A549 (cell line): ENCODE results near the gene MIA2. TPM values are rescaled to one million over a fixed set of nuclear protein-coding genes. Genes with fewer than 3 reads are reported as not detected.

ENCODE experiments used
- ATAC-seq, 2 experiments: fragments of 200-7000 bp in 1 of 2; fragments of >200 bp in 1 of 2; cut with Nextera tagmentation in 1 of 2; cut with Tn5 transposase in 1 of 2; 3 replicates each; pipeline versions ENCODE4 v1.8.0 to v1.9.1; 2018 to 2020; ENCODE audit warnings: mild to moderate bottlenecking in 1 of 2, moderate library complexity in 1 of 2
- CTCF ChIA-PET: fragments of 300-600 bp; sonication (Branson Sonifier 250); formaldehyde crosslinking; extraction: SDS; loops from one replicate; lab custom pipeline; 2021; ENCODE audit warnings: antibody characterized with exemption, inconsistent platforms; lab: Yijun Ruan, JAX
- POLR2A ChIA-PET: fragments of 350-600 bp; formaldehyde crosslinking; extraction: SDS; loops from one replicate; lab custom pipeline; 2021; ENCODE audit warnings: antibody characterized with exemption, inconsistent platforms; lab: Yijun Ruan, JAX
- DNase-seq, 2 experiments: peaks; one replicate each; pipeline versions ENCODE4 v3.0.0 to v3.0.0-alpha.2; 2011 to 2016; ENCODE audit warnings: low read depth in 1 of 2, low spot score in 1 of 2
- FAIRE-seq: peaks from 2 replicates; lab custom pipeline; 2011; peaks lifted over from hg19 to GRCh38; lab: Jason Lieb, UNC
- H3K27ac ChIP-seq, 2 experiments: fragments of >200 bp; sonication (Bioruptor Twin); formaldehyde crosslinking; 3 replicates each; pipeline ENCODE4 v1.5.1; 2016 to 2017
- H3K4me1 ChIP-seq: fragments of >200 bp; sonication (Bioruptor Twin); formaldehyde crosslinking; 3 replicates; pipeline ENCODE4 v1.6.1; 2016
- H3K4me2 ChIP-seq: fragments of >200 bp; sonication (Bioruptor Twin); formaldehyde crosslinking; 3 replicates; pipeline ENCODE4 v1.6.1; 2016
- H3K4me3 ChIP-seq: fragments of >200 bp; sonication (Bioruptor Twin); formaldehyde crosslinking; 3 replicates; pipeline ENCODE4 v1.5.1; 2016
- H3K9me3 ChIP-seq: fragments of >200 bp; sonication (Bioruptor Twin); formaldehyde crosslinking; 3 replicates; pipeline ENCODE4 v1.6.1; 2016
- BHLHE40 ChIP-seq: IDR thresholded peaks from 2 replicates; pipeline ENCODE4 v1.6.1; 2012; ENCODE audit warnings: low read depth, low read length, inconsistent platforms
- CBX8 ChIP-seq: fragments of 200-600 bp; sonication (generic); IDR thresholded peaks from 2 replicates; pipeline ENCODE4 v1.6.1; 2016
- CEBPB ChIP-seq, 2 experiments: fragments of >200 bp in 1 of 2; sonication (Bioruptor Twin) in 1 of 2; formaldehyde crosslinking in 1 of 2; IDR thresholded peaks; 2 replicates each; pipeline ENCODE4 v1.6.1; 2012 to 2016
- CHD4 ChIP-seq: fragments of 200-600 bp; sonication (generic); IDR thresholded peaks from 2 replicates; pipeline ENCODE4 v1.6.1; 2016; ENCODE audit warnings: antibody characterized with exemption, mild to moderate bottlenecking, borderline replicate concordance
- E2F6 ChIP-seq: IDR thresholded peaks from 2 replicates; pipeline ENCODE4 v1.6.1; 2012; ENCODE audit warnings: low read depth, borderline replicate concordance
- EHF ChIP-seq: fragments of 250-450 bp; sonication (Bioruptor Pico); IDR thresholded peaks from 2 replicates; pipeline ENCODE4 v1.5.0; 2020; ENCODE audit warnings: mild to moderate bottlenecking
- FOSL2 ChIP-seq, 2 experiments: fragments of 450-650 bp in 1 of 2; fragments of >200 bp in 1 of 2; sonication (Bioruptor Twin) in 1 of 2; formaldehyde crosslinking; IDR thresholded peaks; 2 replicates each; pipeline versions ENCODE4 v1.5.0 to v1.6.1; 2016 to 2020; ENCODE audit warnings: mild to moderate bottlenecking in 1 of 2, moderate library complexity in 1 of 2
- FOXS1 ChIP-seq: fragments of 250-450 bp; sonication (Bioruptor Pico); IDR thresholded peaks from 2 replicates; pipeline ENCODE4 v1.5.0; 2020; ENCODE audit warnings: mild to moderate bottlenecking, moderate library complexity
- GATA3 ChIP-seq: IDR thresholded peaks from 2 replicates; pipeline ENCODE4 v1.6.1; 2012; ENCODE audit warnings: borderline replicate concordance
- HES2 ChIP-seq: fragments of >200 bp; sonication (Bioruptor Twin); formaldehyde crosslinking; IDR thresholded peaks from 2 replicates; pipeline ENCODE4 v1.6.1; 2016
- HOXA7 ChIP-seq: fragments of 250-450 bp; sonication (Bioruptor Pico); IDR thresholded peaks from 2 replicates; pipeline ENCODE4 v1.5.0; 2020; ENCODE audit warnings: mild to moderate bottlenecking, moderate library complexity
- MAZ ChIP-seq: fragments of 150-350 bp; IDR thresholded peaks from 2 replicates; pipeline ENCODE4 v1.6.1; 2014; ENCODE audit warnings: antibody characterized with exemption, low read depth, low read length, borderline replicate concordance
- NFE2L2 ChIP-seq: fragments of 150-350 bp; conservative IDR thresholded peaks from 2 replicates; pipeline ENCODE4 v1.6.1; 2014; ENCODE audit warnings: low read length
- NPAS2 ChIP-seq: fragments of 250-450 bp; sonication (Bioruptor Pico); IDR thresholded peaks from 2 replicates; pipeline ENCODE4 v1.8.0; 2022; ENCODE audit warnings: mild to moderate bottlenecking, moderate library complexity, borderline replicate concordance
- NR3C1 ChIP-seq: fragments of >200 bp; sonication (Bioruptor Twin); formaldehyde crosslinking; IDR thresholded peaks from 3 replicates; pipeline ENCODE4 v1.6.1; 2017
- PHF8 ChIP-seq: fragments of 200-600 bp; sonication (generic); IDR thresholded peaks from 2 replicates; pipeline ENCODE4 v1.6.1; 2016; ENCODE audit warnings: low read depth, mild to moderate bottlenecking, antibody characterized with exemption, moderate library complexity, borderline replicate concordance
- POLR2A ChIP-seq: IDR thresholded peaks from 2 replicates; pipeline ENCODE4 v1.6.1; 2012; ENCODE audit warnings: mild to moderate bottlenecking, low read length
- RCOR1 ChIP-seq: fragments of 150-350 bp; IDR thresholded peaks from 2 replicates; pipeline ENCODE4 v1.6.1; 2014; ENCODE audit warnings: antibody characterized with exemption, low read length, low read depth
- RFX5 ChIP-seq: fragments of 450-650 bp; IDR thresholded peaks from 2 replicates; pipeline ENCODE4 v1.7.1; 2014; ENCODE audit warnings: antibody characterized with exemption, mild to moderate bottlenecking, moderate library complexity
- RNF2 ChIP-seq: fragments of 200-600 bp; sonication (generic); IDR thresholded peaks from 2 replicates; pipeline ENCODE4 v1.6.1; 2016; ENCODE audit warnings: low read depth, mild to moderate bottlenecking, antibody characterized with exemption, moderate library complexity, borderline replicate concordance
- SMC3 ChIP-seq: fragments of >200 bp; sonication (Bioruptor Twin); formaldehyde crosslinking; IDR thresholded peaks from 3 replicates; pipeline ENCODE4 v1.6.1; 2018; ENCODE audit warnings: inconsistent platforms
- TP53 ChIP-seq: fragments of 250-450 bp; sonication (Bioruptor Pico); IDR thresholded peaks from 2 replicates; pipeline ENCODE4 v1.5.0; 2021; ENCODE audit warnings: mild to moderate bottlenecking, moderate library complexity
- USF2 ChIP-seq: fragments of 450-650 bp; IDR thresholded peaks from 2 replicates; pipeline ENCODE4 v1.6.1; 2014; ENCODE audit warnings: antibody characterized with exemption
- ZC3H11A ChIP-seq: fragments of 450-650 bp; IDR thresholded peaks from 2 replicates; pipeline ENCODE4 v1.6.1; 2014; ENCODE audit warnings: antibody characterized with exemption, mild to moderate bottlenecking
- WGBS: methylation state at CpG from one replicate; pipeline ENCODE4 v1.1.6; 2017; ENCODE audit errors: missing lambda C conversion rate; 5-methylcytosine and 5-hydroxymethylcytosine counted together
- polyA plus RNA-seq, 4 experiments: library from polyadenylated mRNA; depleted of rRNA in 3 of 4; stranded (reverse); fragments of >200 nt; fragmentation: RNase III in 1 of 4; extraction: RNeasy Plus Mini Kit Qiagen cat#74134 plus additional on column Dnase treatment in 1 of 4; gene quantifications; 2 replicates in 3 of 4; 3 replicates in 1 of 4; pipeline ENCODE4 v1.2.3, GENCODE V29; 2011 to 2017

The MIA2 gene
- polyA plus RNA-seq, 2 of the 4 experiments (the other 2 are of a cell fraction): 25.4 to 73.9 TPM

- peaks cover 11% of the 10 kb centered on the region for H3K4me1 ChIP-seq
- POLR2A ChIA-PET: no interaction called here
- no peaks in the 10 kb centered on the region for H3K9me3 ChIP-seq
- peak overlapping the region in 1 of 2 experiments; percentile 77; a peak in 3 of 6 replicates for H3K27ac ChIP-seq
- TF ChIP-seq HOXA7 (CRISPR knock-in tag) (no peak), RCOR1 (no peak), USF2 (no peak), CHD4 (no peak)
- TF ChIP-seq, all 56 proteins: peak for 0
- FAIRE-seq (no peak), DNase-seq (no peak), ATAC-seq (no peak)
- Histone ChIP-seq H3K4me2 (peak overlapping the region; percentile 40; the same call in 1 of the 3 replicates), H3K4me3 (no peak overlapping the region)
- CTCF ChIA-PET: no interaction called here
- 86% methylated on average over 15 of the region's 15 CpGs for WGBS
Observed at GRCh38 chr14:39211109-39211741, 22.5 kb upstream of the MIA2 start.

GRCh38 chr14:39212034-39212433 is 21.7 kb upstream of the MIA2 start:
- TF ChIP-seq NR3C1 (no peak), ZC3H11A (no peak), SMC3 (no peak), PHF8 (no peak), MAZ (no peak)
- ChIA-PET POLR2A (no interaction called here), CTCF (no interaction called here)
- Histone ChIP-seq H3K4me1 (peaks cover 12% of the 10 kb centered on the region), H3K4me3 (no peak overlapping the region), H3K4me2 (peak overlapping the region; percentile 40), H3K9me3 (no peaks in the 10 kb centered on the region), H3K27ac (peak overlapping the region in 1 of 2 experiments; percentile 77; a peak in 3 of 6 replicates)
- FAIRE-seq (no peak), ATAC-seq (peak; percentile 72 to 75), DNase-seq (no peak)
- WGBS: 39% methylated on average over 2 of the region's 3 CpGs

GRCh38 chr14:39212693-39213092 is 21.0 kb upstream of the MIA2 start:
- no peak for ATAC-seq
- Histone ChIP-seq H3K4me3 (no peak overlapping the region), H3K9me3 (no peaks in the 10 kb centered on the region), H3K4me1 (peaks cover 19% of the 10 kb centered on the region), H3K4me2 (no peak overlapping the region), H3K27ac (peak overlapping the region in 1 of 2 experiments; percentile 77; a peak in 2 of 6 replicates)
- no peak for TF ChIP-seq E2F6
- TF ChIP-seq EHF (CRISPR knock-in tag): no peak
- TF ChIP-seq FOSL2 (IDR thresholded peaks at IDR 0.05): no peak
- no peak for TF ChIP-seq FOSL2 (CRISPR knock-in tag; IDR thresholded peaks at IDR 0.05)
- TF ChIP-seq ZC3H11A: no peak
- TF ChIP-seq RNF2: no peak
- TF ChIP-seq POLR2A: no peak
- no peak for TF ChIP-seq BHLHE40
- no peak for TF ChIP-seq CEBPB (IDR thresholded peaks at IDR 0.05)
- TF ChIP-seq NFE2L2: no peak
- TF ChIP-seq TP53: no peak
- TF ChIP-seq NPAS2 (CRISPR knock-in tag): no peak
- no peak for TF ChIP-seq CBX8
- TF ChIP-seq FOXS1 (CRISPR knock-in tag): no peak
- TF ChIP-seq USF2: no peak
- TF ChIP-seq GATA3: no peak
- TF ChIP-seq HES2: no peak
- TF ChIP-seq RFX5: no peak
- CTCF ChIA-PET: no interaction called here
- 96% methylated on average over 1 of the region's 1 CpG for WGBS
- no peak for FAIRE-seq
- POLR2A ChIA-PET: no interaction called here
- no peak for DNase-seq
